NK-92 (cell line): ENCODE results near the gene ECHS1.

Experiments used
- DNase-seq: peaks from one replicate; lab custom pipeline; 2025; ENCODE audit not compliant: unreplicated experiment; lab: John Stamatoyannopoulos, UW

The ECHS1 gene

DNA sequence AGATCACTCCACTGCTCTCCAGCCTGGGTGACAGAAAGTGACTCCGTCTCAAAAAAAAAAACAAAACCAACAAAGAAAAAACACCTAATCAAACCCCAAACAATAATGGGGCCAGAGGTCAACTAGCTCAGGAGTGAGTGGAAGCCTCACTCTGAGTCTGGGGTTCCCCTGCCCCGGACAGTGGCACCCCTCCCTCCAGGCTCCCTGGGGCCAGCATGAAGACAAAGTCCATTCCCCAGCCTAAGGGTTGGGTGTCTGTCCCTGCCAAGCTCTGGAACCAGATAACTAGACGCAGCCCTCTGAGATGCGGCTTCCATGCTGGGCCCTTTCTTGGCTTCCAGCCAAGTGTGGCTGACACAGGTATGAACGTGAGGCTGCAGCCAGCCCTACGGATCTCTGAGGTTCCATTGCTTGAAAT, 13.6 kb downstream of the ECHS1 start:
- DNase-seq = no peak

- DNase-seq = no peak
Measured at GRCh38 chr10:133358925-133359310, 14.2 kb downstream of the ECHS1 start.

- DNase-seq = no peak
Measured at GRCh38 chr10:133358162-133358924, 14.8 kb downstream of the ECHS1 start.

DNA sequence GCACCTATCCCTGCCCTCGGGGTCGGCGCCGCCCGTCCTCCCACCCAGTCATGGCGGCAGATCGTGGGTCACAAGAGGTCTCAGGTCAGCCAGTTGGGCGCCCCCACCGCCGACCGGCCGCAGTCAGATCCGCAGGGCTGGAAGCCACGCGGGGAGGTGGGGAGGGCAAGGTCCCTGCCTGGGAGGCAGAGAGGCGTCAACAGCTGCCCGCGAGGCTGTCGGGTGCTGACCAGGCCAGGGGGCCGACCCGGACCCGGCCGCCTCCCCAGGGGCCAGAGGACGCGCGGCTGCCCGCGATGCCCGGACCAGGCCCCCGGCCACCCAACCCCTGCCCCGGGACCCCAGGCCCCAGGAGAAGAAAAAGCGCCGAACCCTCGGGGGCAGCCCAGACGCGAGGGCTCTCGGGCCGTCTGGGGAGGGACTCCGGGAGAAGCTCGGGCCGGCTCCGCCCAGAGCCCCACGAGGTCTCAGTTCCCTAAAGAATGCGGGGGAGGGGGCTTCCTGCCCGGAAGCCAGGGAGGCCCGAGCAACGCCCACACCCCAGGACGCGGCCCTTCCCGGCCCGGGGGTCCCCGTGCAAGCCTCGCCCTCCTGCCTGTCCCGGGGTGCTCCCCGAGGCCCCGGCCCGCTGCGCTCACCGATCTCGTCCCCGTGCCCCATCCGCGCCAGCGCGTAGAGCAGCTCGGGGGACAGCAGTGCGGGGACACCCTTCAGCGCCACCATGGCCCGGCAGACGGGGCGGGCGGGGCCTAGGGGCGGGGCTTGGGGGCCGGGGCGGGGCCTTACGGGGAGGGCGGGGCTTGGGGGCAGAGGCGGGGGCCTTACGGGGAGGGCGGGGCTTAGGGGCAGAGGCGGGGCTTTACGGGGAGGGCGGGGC, 15.6 kb downstream of the ECHS1 start, which contains the start of gene FUOM:
Gene FUOM, minus strand, starts transcription at position 735 of the 877 bp plus-strand sequence. Its CDS starts 12 bp downstream, at position 723.
- no peak for DNase-seq

GRCh38 chr10:133356549-133357284, 16.4 kb downstream of the ECHS1 start:
- DNase-seq = no peak

- no peak for DNase-seq
Measured at GRCh38 chr10:133355991-133356390, 17.2 kb downstream of the ECHS1 start.

DNA sequence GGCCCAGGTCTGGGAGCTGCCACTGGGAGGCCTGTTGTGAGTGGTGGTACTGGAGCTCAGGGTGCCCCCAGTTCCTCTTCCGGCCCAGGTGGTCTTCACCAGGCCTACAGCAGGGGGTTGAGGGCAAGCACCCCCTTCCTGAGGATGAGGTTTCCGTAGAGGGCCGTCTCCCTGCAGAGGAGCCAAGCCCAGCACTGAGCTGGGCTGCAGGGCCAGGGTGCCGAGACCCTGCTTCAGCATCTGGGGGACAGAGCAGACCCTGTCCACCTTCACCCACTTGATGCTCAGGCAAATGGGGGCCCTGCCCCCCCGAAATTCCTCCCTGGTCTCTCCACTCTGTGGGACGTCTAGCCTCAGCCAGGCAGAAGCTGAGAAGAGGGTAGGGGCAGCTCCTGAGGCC, 17.9 kb downstream of the ECHS1 start:
- no peak for DNase-seq

DNA sequence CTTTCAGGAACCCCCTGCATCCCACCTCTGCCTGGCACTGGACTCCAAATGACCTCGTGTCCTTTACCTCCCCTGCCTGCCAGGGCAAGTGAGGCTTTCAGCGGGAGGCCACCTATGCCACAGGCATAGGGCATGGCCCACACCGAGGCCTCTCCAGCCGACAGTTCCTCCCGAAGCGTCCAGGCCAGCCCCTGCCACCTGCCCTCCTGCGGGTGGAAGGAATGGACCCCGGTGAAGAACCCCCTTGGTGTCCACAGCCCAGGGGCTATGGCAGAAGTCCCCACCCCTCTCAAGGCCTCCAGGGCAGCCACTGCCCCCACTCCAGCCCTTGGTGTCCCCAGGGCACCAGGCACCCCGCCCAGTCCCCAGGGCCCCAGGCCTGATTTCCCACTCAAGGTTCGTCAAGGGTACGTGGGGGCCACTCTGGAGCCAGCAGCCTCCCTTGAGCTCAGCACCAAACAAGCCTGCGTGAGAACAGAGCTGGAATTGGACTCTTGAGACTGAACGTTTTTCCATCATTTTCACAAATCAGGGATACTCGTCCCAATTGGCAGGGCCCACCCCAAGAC, 18.4 kb downstream of the ECHS1 start:
- DNase-seq = no peak

DNA sequence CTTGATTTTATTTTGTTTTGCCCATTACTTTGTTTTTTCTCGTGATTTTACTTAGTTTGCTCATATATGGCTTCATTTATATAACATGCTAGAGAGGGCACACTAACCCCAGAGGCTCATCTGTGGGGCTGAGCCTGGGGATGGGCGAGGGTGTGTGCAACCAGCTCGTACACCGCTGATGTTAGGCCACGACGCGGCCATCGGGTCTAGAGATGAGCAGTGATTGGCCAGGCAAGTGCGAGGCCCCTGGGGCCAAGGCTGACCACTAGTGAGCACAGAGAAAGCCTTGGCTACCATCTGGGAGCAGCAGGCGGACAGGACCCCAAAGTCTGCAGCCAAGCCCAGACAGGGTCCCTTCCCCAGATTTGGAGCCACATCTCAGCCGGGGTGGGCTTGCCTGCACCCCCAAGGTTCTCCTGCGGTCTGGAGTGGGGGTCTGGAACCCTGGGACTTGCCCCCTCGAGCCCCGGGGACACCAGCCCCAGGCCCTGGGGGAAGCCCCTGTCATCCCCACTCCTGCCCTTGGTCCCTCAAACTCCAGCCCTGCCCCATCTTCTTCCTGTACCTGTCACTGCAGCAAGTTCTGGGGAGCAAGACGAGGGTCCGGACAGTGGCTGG, 19.1 kb downstream of the ECHS1 start:
- DNase-seq = no peak

DNA sequence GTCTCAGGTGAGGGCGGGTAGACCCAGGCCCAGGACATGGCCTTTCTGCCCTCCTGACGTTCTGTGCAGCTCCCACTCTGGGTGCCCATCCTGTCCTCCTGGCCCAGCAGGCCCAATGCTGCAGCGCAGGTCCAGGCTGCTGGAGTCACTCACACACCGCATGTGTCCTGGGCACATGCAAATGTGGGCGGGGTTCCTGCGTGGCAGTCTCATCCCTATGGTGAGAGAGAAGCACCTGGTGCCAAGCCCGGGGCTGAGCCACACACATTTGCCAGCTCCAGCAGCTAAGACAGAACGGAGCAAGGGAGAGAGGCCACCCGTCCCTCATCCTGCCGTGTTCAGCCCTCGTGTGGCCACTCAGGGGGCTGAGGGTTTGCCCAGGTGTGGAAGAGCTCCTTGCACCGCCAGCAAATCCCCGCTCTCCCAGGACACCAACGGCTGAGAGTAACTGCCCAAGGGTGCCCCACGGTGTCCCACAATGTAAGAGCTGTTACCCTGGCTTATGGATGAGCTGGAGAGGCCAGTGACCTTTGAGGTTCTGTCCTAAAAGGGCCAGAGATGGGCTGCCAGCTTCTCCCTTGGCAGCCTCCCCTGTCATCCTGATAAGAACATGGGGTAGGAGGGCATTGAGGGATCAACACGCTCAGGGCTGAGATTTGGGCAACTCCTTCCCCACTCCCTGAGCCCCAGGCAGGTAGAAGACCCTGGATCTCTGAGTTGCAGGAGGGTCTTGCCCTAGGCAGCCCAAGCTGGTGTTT, 19.8 kb downstream of the ECHS1 start:
- DNase-seq = no peak

- no peak for DNase-seq
Measured at GRCh38 chr10:133351408-133352318, 21.5 kb downstream of the ECHS1 start.

- DNase-seq = no peak
Measured at GRCh38 chr10:133350950-133351329, 22.2 kb downstream of the ECHS1 start.

DNA sequence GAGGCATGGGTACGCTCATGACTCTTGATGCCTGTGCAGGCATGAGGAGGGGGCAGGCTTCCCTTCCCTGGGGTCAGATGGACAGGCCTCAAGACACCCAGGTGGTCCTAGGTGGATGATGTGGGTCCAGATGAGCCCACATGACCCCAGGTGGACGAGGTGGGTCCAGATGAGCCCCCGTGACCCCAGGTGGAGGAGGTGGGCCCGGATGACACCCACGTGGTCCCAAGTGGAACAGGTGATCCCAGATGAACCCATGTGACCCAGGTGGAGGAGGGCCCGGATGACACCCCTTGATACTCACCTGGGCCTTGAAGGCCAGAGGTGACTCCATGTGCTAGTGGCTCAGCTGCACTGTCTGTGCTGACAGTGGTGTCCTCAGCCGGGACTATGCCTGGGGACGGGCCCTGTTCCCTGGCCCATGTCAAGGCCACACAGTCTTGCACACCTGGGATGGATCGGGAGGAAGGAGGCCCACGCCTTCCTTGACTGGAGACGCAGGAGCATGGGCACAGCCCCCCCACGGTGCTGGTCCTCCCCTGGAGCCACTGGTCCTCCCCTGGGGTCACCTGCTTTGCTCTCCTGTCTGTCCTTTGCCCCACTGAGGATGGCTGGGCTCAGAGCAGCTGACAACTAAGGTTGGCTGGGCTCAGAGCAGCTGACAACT, 22.7 kb downstream of the ECHS1 start:
- DNase-seq = no peak

GRCh38 chr10:133349577-133350011, 23.6 kb downstream of the ECHS1 start:
- no peak for DNase-seq

DNA sequence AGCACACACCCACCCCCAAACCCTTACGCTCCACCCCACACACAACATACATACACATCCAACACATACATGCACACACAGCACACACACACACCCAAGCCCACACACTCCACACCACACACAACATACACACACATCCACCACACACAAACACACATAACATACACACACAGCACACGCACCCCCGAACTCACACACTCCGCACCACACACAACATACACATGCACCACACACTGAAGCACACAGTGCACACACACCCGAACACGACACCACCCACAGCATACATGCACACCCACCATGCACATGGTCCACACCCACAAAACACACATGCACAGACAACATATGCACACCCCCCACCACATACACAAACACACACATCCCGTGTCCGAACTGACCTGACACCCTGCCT, 24.0 kb downstream of the ECHS1 start:
- no peak for DNase-seq

GRCh38 chr10:133347710-133348517, 25.2 kb downstream of the ECHS1 start:
- DNase-seq = no peak

GRCh38 chr10:133346413-133346812, 26.7 kb downstream of the ECHS1 start:
- no peak for DNase-seq
